ENCODE results near the gene CEP164. TPM values are rescaled to one million over a fixed set of nuclear protein-coding genes. Genes with fewer than 3 reads are reported as not detected.
"Not testable (repeated sequence)": the region's sequence is repeated elsewhere in the genome, so short reads cannot be mapped to it uniquely, and the experiment has no call there.

Gene CEP164
- total RNA-seq, 4 donors from 2014 or later, result 22.8 to 56.7 (median 29.7) TPM

DNA sequence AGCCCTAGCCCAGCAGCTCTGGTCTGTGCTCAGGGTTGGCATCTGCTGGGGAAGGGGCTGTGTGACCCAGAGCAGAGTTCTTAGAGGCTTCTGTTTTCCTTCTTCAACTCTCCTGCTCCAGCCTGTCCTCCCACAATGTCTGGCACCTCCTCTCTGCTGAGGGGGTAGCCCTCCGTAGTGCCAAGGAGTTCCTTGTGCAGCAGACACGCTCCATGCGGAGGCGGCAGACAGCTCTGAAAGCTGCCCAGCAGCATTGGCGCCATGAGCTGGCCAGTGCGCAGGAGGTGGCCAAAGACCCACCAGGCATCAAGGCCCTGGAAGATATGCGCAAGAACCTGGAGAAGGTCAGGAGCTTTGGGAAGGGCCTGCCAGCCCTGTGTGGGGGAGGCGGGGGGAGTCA is 69.3 kb downstream of the CEP164 start:
- Histone ChIP-seq H3K27me3 (no peaks in the 10 kb centered on the region), H3K4me3 (no peak overlapping the region), H3K27ac (no peak overlapping the region), H3K9me3 (peaks cover 10% of the 10 kb centered on the region), H3K36me3 (peaks cover 70% of the 10 kb centered on the region), H3K4me1 (no peaks in the 10 kb centered on the region)
- peak in 1 of 2 donors; percentile 52 for DNase-seq (ENCODE audit: low spot score in 2 of 2)
- 99% methylated on average over 8 of the region's 8 CpGs for whole genome bisulfite sequencing
- TF ChIP-seq, protein P1, sequence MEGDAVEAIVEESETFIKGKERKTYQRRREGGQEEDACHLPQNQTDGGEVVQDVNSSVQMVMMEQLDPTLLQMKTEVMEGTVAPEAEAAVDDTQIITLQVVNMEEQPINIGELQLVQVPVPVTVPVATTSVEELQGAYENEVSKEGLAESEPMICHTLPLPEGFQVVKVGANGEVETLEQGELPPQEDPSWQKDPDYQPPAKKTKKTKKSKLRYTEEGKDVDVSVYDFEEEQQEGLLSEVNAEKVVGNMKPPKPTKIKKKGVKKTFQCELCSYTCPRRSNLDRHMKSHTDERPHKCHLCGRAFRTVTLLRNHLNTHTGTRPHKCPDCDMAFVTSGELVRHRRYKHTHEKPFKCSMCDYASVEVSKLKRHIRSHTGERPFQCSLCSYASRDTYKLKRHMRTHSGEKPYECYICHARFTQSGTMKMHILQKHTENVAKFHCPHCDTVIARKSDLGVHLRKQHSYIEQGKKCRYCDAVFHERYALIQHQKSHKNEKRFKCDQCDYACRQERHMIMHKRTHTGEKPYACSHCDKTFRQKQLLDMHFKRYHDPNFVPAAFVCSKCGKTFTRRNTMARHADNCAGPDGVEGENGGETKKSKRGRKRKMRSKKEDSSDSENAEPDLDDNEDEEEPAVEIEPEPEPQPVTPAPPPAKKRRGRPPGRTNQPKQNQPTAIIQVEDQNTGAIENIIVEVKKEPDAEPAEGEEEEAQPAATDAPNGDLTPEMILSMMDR (IDR thresholded peaks at IDR 0.05), result no peak
- TF ChIP-seq POLR2AphosphoS5 (IDR thresholded peaks at IDR 0.05) (no peak), EP300 (IDR thresholded peaks at IDR 0.05) (no peak), POLR2A (IDR thresholded peaks at IDR 0.05) (no peak)

DNA sequence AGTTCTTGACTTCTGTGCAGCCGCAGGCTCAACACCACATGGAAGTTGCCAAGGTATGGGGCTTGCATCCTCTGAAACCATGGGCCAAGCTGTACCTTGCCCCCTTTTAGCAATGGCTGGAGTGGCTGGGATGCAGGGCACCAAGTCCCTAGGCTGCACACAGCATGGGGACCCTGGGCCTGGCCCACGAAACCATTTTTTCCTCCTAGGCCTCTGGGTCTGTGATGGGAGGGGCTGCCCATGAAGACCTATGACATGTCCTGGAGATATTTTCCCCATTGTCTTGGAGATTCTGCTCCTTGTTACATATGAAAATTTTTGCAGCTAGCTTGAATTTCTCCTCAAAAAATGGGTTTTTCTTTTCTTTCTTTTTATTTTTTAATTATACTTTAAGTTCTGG is 71.0 kb downstream of the CEP164 start:
- H3K4me3 ChIP-seq, H3K27me3 ChIP-seq, H3K4me1 ChIP-seq, H3K27ac ChIP-seq: not testable (repeated sequence)
- Histone ChIP-seq H3K36me3 (peaks cover 54% of the 10 kb centered on the region), H3K9me3 (peaks cover 10% of the 10 kb centered on the region)
- 100% methylated on average over 2 of the region's 2 CpGs for WGBS
- peak in 1 of 2 donors; percentile 48 for DNase-seq (ENCODE audit: low spot score in 2 of 2)

DNA sequence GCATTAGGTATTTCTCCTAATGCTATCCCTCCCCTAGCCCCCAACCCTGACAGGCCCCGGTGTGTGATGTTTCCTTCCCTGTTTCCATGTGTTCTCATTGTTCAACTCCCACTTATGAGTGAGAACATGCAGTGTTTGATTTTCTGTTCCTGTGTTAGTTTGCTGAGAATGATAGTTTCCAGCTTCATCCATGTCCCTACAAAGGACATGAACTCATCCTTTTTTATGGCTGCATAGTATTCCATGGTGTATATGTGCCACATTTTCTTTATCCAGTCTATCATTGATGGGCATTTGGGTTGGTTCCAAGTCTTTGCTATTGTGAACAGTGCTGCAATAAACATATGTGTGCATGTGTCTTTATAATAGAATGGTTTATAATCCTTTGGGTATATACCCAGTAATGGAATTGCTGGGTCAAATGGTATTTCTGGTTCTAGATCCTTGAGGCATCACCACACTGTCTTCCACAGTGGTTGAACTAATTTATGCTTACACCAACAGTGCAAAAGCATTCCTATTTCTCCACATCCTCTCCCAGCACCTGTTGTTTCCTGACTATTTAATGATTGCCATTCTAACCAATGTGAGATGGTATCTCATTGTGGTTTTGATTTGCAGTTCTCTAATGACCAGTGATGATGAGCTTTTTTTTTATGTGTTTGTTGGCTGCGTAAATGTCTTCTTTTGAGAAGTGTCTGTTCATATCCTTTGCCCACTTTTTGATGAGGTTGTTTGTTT is 71.6 kb downstream of the CEP164 start:
- H3K27ac ChIP-seq; H3K27me3 ChIP-seq; H3K4me3 ChIP-seq; H3K4me1 ChIP-seq; DNase-seq (ENCODE audit: low spot score in 2 of 2): not testable (repeated sequence)
- 98% methylated on average over 2 of the region's 2 CpGs for WGBS
- Histone ChIP-seq H3K9me3 (peaks cover 10% of the 10 kb centered on the region), H3K36me3 (peaks cover 52% of the 10 kb centered on the region)

DNA sequence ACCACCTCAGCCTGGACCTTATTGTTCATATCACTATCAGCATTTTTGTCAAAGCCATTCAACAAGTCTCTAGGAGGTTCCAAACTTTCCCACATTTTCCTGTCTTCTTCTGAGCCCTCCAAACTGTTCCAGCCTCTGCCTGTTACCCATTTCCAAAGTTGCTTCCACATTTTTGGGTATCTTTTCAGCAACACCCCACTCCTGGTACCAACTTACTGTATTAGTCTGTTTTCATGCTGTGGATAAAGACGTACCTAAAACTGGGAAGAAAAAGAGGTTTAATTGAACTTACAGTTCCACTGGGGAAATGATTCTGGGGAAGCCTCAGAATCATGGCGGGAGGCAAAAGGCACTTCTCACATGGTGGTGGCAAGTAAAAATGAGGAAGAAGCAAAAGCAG is 78.2 kb downstream of the CEP164 start:
- DNase-seq (ENCODE audit: low spot score in 2 of 2); H3K9me3 ChIP-seq; H3K27ac ChIP-seq; H3K4me3 ChIP-seq; H3K4me1 ChIP-seq; H3K27me3 ChIP-seq: not testable (repeated sequence)
- H3K36me3 ChIP-seq, result peaks cover 53% of the 10 kb centered on the region
- WGBS, result 97% methylated on average over 2 of the region's 2 CpGs

DNA sequence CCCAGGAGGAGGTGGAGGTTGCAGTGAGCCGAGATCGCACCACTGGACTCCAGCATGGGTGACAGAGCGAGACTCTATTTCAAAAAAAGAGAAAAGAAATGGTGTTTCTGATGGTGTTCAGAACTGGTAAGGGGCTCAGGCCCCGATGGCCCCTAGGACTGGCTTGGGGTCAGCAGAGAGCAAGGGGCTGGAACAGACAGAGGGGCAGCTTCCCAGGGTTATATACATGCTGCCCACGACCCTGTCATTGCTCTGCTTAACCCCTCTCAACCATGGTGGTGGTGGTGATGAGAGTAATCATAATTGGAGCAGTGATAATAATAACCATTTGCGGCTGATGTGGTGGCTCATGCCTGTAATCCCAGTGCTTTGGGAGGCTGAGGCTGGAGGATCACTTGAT is 79.4 kb downstream of the CEP164 start:
- DNase-seq (ENCODE audit: low spot score in 2 of 2), result no peak
- Histone ChIP-seq H3K36me3 (peaks cover 63% of the 10 kb centered on the region), H3K27me3 (no peaks in the 10 kb centered on the region)

DNA sequence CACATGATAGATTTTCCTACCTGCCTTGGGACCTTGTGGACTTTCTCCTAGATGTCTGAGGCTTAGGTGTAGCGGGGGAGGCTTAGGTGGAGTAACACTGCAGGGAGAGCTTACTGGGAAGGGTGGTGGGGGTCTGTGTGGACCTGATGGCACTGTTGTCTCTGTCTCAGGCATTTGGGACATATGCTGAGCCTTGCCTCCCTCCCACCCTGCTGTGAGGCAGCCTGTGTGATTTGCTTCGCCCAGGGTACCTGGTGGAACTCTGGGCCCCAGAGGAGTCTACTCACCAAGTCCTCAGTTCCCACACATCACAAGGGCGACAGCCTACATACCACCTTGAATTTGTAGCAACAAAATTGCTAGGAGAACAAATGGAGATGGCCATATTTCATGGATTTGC is 80.7 kb downstream of the CEP164 start:
- Histone ChIP-seq H3K36me3 (peaks cover 76% of the 10 kb centered on the region), H3K9me3 (no peaks in the 10 kb centered on the region)
- 100% methylated on average over 2 of the region's 3 CpGs for WGBS

More for the DNA sequence above, 79.4 kb downstream of the CEP164 start:
- no peaks in the 10 kb centered on the region for H3K9me3 ChIP-seq
- H3K4me1 ChIP-seq, result no peaks in the 10 kb centered on the region
- H3K27ac ChIP-seq, result no peak overlapping the region
- 96% methylated on average over 6 of the region's 6 CpGs for WGBS
- no peak overlapping the region for H3K4me3 ChIP-seq
- TF ChIP-seq POLR2AphosphoS5 (IDR thresholded peaks at IDR 0.05), result no peak
- TF ChIP-seq POLR2A (IDR thresholded peaks at IDR 0.05), result no peak
- TF ChIP-seq, protein P1 (IDR thresholded peaks at IDR 0.05), result no peak
- no peak for TF ChIP-seq EP300 (IDR thresholded peaks at IDR 0.05)

More for the DNA sequence above, 80.7 kb downstream of the CEP164 start:
- no peak overlapping the region for H3K27ac ChIP-seq
- H3K4me1 ChIP-seq, result no peaks in the 10 kb centered on the region
- H3K4me3 ChIP-seq, result no peak overlapping the region
- no peaks in the 10 kb centered on the region for H3K27me3 ChIP-seq
- no peak for DNase-seq (ENCODE audit: low spot score in 2 of 2)
- TF ChIP-seq, protein P1 (IDR thresholded peaks at IDR 0.05), result no peak
- no peak for TF ChIP-seq POLR2AphosphoS5 (IDR thresholded peaks at IDR 0.05)
- no peak for TF ChIP-seq POLR2A (IDR thresholded peaks at IDR 0.05)
- no peak for TF ChIP-seq EP300 (IDR thresholded peaks at IDR 0.05)
